ENCODE results near the gene UNC50.

Gene UNC50

GRCh38 chr2:98649135-98649991 lies 41.0 kb downstream of the UNC50 start:
- TF ChIP-seq FOXP2 (optimal IDR thresholded peaks at IDR 0.05; ENCODE audit: borderline replicate concordance, extremely low read depth, extremely low read length, insufficient read depth) (no peak), SIN3A (IDR thresholded peaks at IDR 0.05; ENCODE audit: borderline replicate concordance, insufficient read depth, low read length) (no peak), TAF1 (IDR thresholded peaks at IDR 0.05; ENCODE audit: borderline replicate concordance, insufficient read depth, low read length) (no peak), POLR2AphosphoS5 (IDR thresholded peaks at IDR 0.05; ENCODE audit: low read depth, low read length) (no peak)
- TF ChIP-seq, protein P1, sequence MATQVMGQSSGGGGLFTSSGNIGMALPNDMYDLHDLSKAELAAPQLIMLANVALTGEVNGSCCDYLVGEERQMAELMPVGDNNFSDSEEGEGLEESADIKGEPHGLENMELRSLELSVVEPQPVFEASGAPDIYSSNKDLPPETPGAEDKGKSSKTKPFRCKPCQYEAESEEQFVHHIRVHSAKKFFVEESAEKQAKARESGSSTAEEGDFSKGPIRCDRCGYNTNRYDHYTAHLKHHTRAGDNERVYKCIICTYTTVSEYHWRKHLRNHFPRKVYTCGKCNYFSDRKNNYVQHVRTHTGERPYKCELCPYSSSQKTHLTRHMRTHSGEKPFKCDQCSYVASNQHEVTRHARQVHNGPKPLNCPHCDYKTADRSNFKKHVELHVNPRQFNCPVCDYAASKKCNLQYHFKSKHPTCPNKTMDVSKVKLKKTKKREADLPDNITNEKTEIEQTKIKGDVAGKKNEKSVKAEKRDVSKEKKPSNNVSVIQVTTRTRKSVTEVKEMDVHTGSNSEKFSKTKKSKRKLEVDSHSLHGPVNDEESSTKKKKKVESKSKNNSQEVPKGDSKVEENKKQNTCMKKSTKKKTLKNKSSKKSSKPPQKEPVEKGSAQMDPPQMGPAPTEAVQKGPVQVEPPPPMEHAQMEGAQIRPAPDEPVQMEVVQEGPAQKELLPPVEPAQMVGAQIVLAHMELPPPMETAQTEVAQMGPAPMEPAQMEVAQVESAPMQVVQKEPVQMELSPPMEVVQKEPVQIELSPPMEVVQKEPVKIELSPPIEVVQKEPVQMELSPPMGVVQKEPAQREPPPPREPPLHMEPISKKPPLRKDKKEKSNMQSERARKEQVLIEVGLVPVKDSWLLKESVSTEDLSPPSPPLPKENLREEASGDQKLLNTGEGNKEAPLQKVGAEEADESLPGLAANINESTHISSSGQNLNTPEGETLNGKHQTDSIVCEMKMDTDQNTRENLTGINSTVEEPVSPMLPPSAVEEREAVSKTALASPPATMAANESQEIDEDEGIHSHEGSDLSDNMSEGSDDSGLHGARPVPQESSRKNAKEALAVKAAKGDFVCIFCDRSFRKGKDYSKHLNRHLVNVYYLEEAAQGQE (IDR thresholded peaks at IDR 0.05; ENCODE audit: insufficient read depth in 1 of 2, low read depth in 2 of 2, low read length in 2 of 2): no peak

- no peak for TF ChIP-seq FOXP2 (optimal IDR thresholded peaks at IDR 0.05; ENCODE audit: borderline replicate concordance, extremely low read depth, extremely low read length, insufficient read depth)
- no peak for TF ChIP-seq TAF1 (IDR thresholded peaks at IDR 0.05; ENCODE audit: borderline replicate concordance, insufficient read depth, low read length)
- no peak for TF ChIP-seq POLR2AphosphoS5 (IDR thresholded peaks at IDR 0.05; ENCODE audit: low read depth, low read length)
- TF ChIP-seq, protein P1 (IDR thresholded peaks at IDR 0.05; ENCODE audit: insufficient read depth in 1 of 2, low read depth in 2 of 2, low read length in 2 of 2): no peak
- TF ChIP-seq SIN3A (IDR thresholded peaks at IDR 0.05; ENCODE audit: borderline replicate concordance, insufficient read depth, low read length): no peak
Observed at GRCh38 chr2:98649992-98650375, 41.6 kb downstream of the UNC50 start.

DNA sequence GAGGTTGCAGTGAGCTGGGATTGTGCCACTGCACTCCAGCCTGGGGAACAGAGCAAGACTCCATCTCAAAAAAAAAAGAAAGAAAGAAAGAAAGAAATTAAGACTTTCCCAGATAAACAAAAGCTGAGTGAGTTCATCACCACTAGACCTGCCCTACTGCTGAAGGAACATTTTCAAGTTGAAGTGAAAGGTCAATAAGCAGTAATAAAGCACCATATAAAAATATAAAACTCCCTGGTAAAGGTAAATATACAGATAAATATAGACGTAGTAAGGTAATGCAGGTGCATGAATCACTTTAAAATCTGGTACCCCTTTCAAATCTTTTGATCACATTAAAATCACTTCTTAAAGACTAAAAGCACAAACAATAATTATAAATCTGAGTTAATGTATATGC lies 42.6 kb downstream of the UNC50 start:
- TF ChIP-seq TAF1 (IDR thresholded peaks at IDR 0.05; ENCODE audit: borderline replicate concordance, insufficient read depth, low read length): no peak

- TF ChIP-seq, protein P1 (IDR thresholded peaks at IDR 0.05; ENCODE audit: insufficient read depth in 1 of 2, low read depth in 2 of 2, low read length in 2 of 2): no peak
- no peak for TF ChIP-seq TAF1 (IDR thresholded peaks at IDR 0.05; ENCODE audit: borderline replicate concordance, insufficient read depth, low read length)
- no peak for TF ChIP-seq SIN3A (IDR thresholded peaks at IDR 0.05; ENCODE audit: borderline replicate concordance, insufficient read depth, low read length)
- no peak for TF ChIP-seq FOXP2 (optimal IDR thresholded peaks at IDR 0.05; ENCODE audit: borderline replicate concordance, extremely low read depth, extremely low read length, insufficient read depth)
Observed at GRCh38 chr2:98654699-98655495, 46.5 kb downstream of the UNC50 start.

DNA sequence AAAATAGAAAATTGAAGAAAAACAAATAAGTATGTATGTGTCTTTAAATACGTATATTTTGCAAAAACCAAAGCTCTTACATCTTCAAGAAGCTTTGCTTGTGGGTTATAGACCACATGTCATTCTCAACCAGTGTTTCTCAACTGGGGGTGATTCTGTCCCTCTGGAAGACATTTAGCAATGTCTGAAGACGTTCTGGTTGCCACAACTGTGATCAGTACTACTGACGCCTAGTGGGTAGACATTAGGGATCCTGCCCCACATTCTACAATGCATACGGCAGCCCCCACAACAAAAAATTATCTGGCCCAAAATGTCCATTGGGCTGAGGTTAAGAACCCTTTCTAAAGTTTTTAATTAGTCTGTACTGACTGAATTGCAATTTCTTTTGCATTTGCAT lies 48.4 kb downstream of the UNC50 start:
- TF ChIP-seq, protein P1 (IDR thresholded peaks at IDR 0.05; ENCODE audit: insufficient read depth in 1 of 2, low read depth in 2 of 2, low read length in 2 of 2): no peak
- TF ChIP-seq SIN3A (IDR thresholded peaks at IDR 0.05; ENCODE audit: borderline replicate concordance, insufficient read depth, low read length): no peak
- TF ChIP-seq FOXP2 (optimal IDR thresholded peaks at IDR 0.05; ENCODE audit: borderline replicate concordance, extremely low read depth, extremely low read length, insufficient read depth): no peak
- no peak for TF ChIP-seq POLR2AphosphoS5 (IDR thresholded peaks at IDR 0.05; ENCODE audit: low read depth, low read length)
- no peak for TF ChIP-seq TAF1 (IDR thresholded peaks at IDR 0.05; ENCODE audit: borderline replicate concordance, insufficient read depth, low read length)
